Vagina (tissue), 2 donors: ENCODE results near the gene NEK6.

Source experiments
- POLR2AphosphoS5 ChIP-seq, 2 donors: sonication (generic); formaldehyde crosslinking; IDR thresholded peaks; one replicate each; pipeline ENCODE4 v1.9.0; 2017; ENCODE audit warnings: antibody characterized with exemption in 2 of 2, mild to moderate bottlenecking in 2 of 2, low read depth in 1 of 2; ENCODE audit not compliant: insufficient read depth in 1 of 2
- TF ChIP-seq, protein P1 (sequence below), 3 experiments: fragments of 450-650 bp in 2 of 3; fragments of 200-600 bp in 1 of 3; sonication (generic) in 1 of 3; IDR thresholded peaks; one replicate each; pipeline ENCODE4 v1.5.1; 2017 to 2019; ENCODE audit warnings: antibody characterized with exemption in 3 of 3, mild to moderate bottlenecking in 2 of 3, moderate library complexity in 2 of 3

DNA sequence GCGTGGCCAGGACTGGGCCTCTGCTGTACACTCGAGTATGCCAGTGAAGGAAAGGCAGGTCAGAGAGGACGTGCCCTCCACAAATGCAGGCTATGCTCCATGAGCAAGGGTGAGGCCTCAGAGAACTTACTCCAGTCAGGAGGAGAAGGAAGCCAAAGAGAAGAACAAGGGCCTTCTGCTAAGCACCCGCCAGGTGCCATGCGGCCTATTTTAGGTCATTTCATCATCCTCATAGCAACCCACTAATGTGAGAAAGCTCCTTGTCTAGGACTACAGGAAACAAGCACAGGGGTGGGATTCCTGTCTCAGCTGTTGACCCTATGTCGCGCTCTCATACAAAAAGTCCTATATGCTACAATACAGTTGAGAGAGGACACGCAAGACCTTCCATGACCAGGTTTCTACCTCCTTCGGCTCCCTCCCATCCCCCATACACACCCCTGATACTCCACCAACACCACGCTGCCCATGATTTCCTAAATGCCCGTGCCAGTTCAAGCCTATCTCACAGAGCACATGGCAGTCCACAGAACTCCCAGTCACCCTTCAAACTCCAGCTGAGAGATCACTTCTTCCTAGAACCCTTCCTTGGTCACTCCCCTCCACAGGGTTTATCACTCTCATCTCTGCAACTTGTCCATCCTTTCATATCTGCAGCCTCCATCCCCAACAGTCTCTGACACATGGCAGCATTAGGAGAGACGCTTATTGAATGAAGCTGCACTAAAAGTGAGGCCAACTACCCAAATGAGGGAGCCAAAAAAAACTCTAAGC, 130.7 kb downstream of the NEK6 start:
- TF ChIP-seq POLR2AphosphoS5 (IDR thresholded peaks at IDR 0.05; ENCODE audit: insufficient read depth in 1 of 2, low read depth in 1 of 2) = no peak
- TF ChIP-seq, protein P1, sequence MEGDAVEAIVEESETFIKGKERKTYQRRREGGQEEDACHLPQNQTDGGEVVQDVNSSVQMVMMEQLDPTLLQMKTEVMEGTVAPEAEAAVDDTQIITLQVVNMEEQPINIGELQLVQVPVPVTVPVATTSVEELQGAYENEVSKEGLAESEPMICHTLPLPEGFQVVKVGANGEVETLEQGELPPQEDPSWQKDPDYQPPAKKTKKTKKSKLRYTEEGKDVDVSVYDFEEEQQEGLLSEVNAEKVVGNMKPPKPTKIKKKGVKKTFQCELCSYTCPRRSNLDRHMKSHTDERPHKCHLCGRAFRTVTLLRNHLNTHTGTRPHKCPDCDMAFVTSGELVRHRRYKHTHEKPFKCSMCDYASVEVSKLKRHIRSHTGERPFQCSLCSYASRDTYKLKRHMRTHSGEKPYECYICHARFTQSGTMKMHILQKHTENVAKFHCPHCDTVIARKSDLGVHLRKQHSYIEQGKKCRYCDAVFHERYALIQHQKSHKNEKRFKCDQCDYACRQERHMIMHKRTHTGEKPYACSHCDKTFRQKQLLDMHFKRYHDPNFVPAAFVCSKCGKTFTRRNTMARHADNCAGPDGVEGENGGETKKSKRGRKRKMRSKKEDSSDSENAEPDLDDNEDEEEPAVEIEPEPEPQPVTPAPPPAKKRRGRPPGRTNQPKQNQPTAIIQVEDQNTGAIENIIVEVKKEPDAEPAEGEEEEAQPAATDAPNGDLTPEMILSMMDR (IDR thresholded peaks at IDR 0.05) = no peak
